ENCODE results near the gene OR2A5.
"Not testable (repeated sequence)": the region's sequence is repeated elsewhere in the genome, so short reads cannot be mapped to it uniquely, and the experiment has no call there.

The OR2A5 gene

GRCh38 chr7:144009361-144009760 lies 39.4 kb upstream of the OR2A5 start:
- H4K20me1 ChIP-seq (ENCODE audit: low read depth, low read length), result no peaks in the 10 kb centered on the region
- H3K9ac ChIP-seq (ENCODE audit: low read length), result no peak overlapping the region
- no peaks in the 10 kb centered on the region for H3K36me3 ChIP-seq (ENCODE audit: low read length)
- no peak for TF ChIP-seq CTCF (IDR thresholded peaks at IDR 0.05; ENCODE audit: insufficient read depth, low read length, poor library complexity, severe bottlenecking)
- TF ChIP-seq EZH2phosphoT487 (conservative IDR thresholded peaks at IDR 0.05; ENCODE audit: low read length), result no peak
- H2AFZ ChIP-seq (ENCODE audit: low read depth, low read length, severe bottlenecking), result no peak overlapping the region
- H3F3A ChIP-seq (ENCODE audit: insufficient read depth), result no peaks in the 10 kb centered on the region
- H3K4me3 ChIP-seq (ENCODE audit: insufficient read depth, low read length, poor library complexity, severe bottlenecking), result no peak overlapping the region
- H3K9me3 ChIP-seq (ENCODE audit: insufficient read depth, low read length), result peaks cover 4% of the 10 kb centered on the region; the same call in 1 of the 2 replicates
- no peaks in the 10 kb centered on the region for H3K27me3 ChIP-seq (ENCODE audit: low read length)
- no peak overlapping the region for H3K27ac ChIP-seq (ENCODE audit: low read depth, low read length)
- no peak overlapping the region for H3K4me2 ChIP-seq (ENCODE audit: low read depth, low read length, poor library complexity, severe bottlenecking)
- no peaks in the 10 kb centered on the region for H3K79me2 ChIP-seq (ENCODE audit: insufficient read depth, low read length)
- no peaks in the 10 kb centered on the region for H3K9me2 ChIP-seq (replicated peaks; ENCODE audit: insufficient read depth, low read length)

GRCh38 chr7:144010061-144010460 lies 38.7 kb upstream of the OR2A5 start:
- not testable (repeated sequence) for H3K9me2 ChIP-seq (replicated peaks; ENCODE audit: insufficient read depth, low read length); H3K27ac ChIP-seq (ENCODE audit: low read depth, low read length); H3K27me3 ChIP-seq (ENCODE audit: low read length); H3K36me3 ChIP-seq (ENCODE audit: low read length); H3K9ac ChIP-seq (ENCODE audit: low read length); H2AFZ ChIP-seq (ENCODE audit: low read depth, low read length, severe bottlenecking); H3F3A ChIP-seq (ENCODE audit: insufficient read depth); H3K9me3 ChIP-seq (ENCODE audit: insufficient read depth, low read length); H4K20me1 ChIP-seq (ENCODE audit: low read depth, low read length); H3K4me2 ChIP-seq (ENCODE audit: low read depth, low read length, poor library complexity, severe bottlenecking); H3K79me2 ChIP-seq (ENCODE audit: insufficient read depth, low read length); H3K4me3 ChIP-seq (ENCODE audit: insufficient read depth, low read length, poor library complexity, severe bottlenecking)

GRCh38 chr7:144010821-144011220 lies 37.9 kb upstream of the OR2A5 start:
- not testable (repeated sequence) for H3K4me2 ChIP-seq (ENCODE audit: low read depth, low read length, poor library complexity, severe bottlenecking); H3F3A ChIP-seq (ENCODE audit: insufficient read depth); H3K27ac ChIP-seq (ENCODE audit: low read depth, low read length); H3K36me3 ChIP-seq (ENCODE audit: low read length); H3K4me3 ChIP-seq (ENCODE audit: insufficient read depth, low read length, poor library complexity, severe bottlenecking); H3K79me2 ChIP-seq (ENCODE audit: insufficient read depth, low read length); H2AFZ ChIP-seq (ENCODE audit: low read depth, low read length, severe bottlenecking); H3K9me3 ChIP-seq (ENCODE audit: insufficient read depth, low read length); H3K9ac ChIP-seq (ENCODE audit: low read length); H4K20me1 ChIP-seq (ENCODE audit: low read depth, low read length); H3K27me3 ChIP-seq (ENCODE audit: low read length); H3K9me2 ChIP-seq (replicated peaks; ENCODE audit: insufficient read depth, low read length)

GRCh38 chr7:144011458-144012230 lies 37.1 kb upstream of the OR2A5 start:
- Histone ChIP-seq H3K4me3 (ENCODE audit: insufficient read depth, low read length, poor library complexity, severe bottlenecking) (no peak overlapping the region), H3K36me3 (ENCODE audit: low read length) (no peaks in the 10 kb centered on the region), H3K9ac (ENCODE audit: low read length) (no peak overlapping the region), H3F3A (ENCODE audit: insufficient read depth) (no peaks in the 10 kb centered on the region), H3K4me2 (ENCODE audit: low read depth, low read length, poor library complexity, severe bottlenecking) (no peak overlapping the region), H3K79me2 (ENCODE audit: insufficient read depth, low read length) (no peaks in the 10 kb centered on the region), H3K27ac (ENCODE audit: low read depth, low read length) (no peak overlapping the region), H3K27me3 (ENCODE audit: low read length) (no peaks in the 10 kb centered on the region), H4K20me1 (ENCODE audit: low read depth, low read length) (no peaks in the 10 kb centered on the region), H3K9me2 (replicated peaks; ENCODE audit: insufficient read depth, low read length) (no peaks in the 10 kb centered on the region), H2AFZ (ENCODE audit: low read depth, low read length, severe bottlenecking) (no peak overlapping the region), H3K9me3 (ENCODE audit: insufficient read depth, low read length) (peaks cover 4% of the 10 kb centered on the region; the same call in 1 of the 2 replicates)
- TF ChIP-seq EZH2phosphoT487 (conservative IDR thresholded peaks at IDR 0.05; ENCODE audit: low read length) (no peak), CTCF (IDR thresholded peaks at IDR 0.05; ENCODE audit: insufficient read depth, low read length, poor library complexity, severe bottlenecking) (no peak)
